Spleen (tissue), 11 donors: ENCODE results near the gene EXOC4. TPM values are rescaled to one million over a fixed set of nuclear protein-coding genes. Genes with fewer than 3 reads are reported as not detected.

Source experiments
- DNase-seq: peaks from one replicate; pipeline ENCODE4 v3.0.0-alpha.2; 2020
- H3K27ac ChIP-seq, 8 donors: fragments of 200-600 bp; sonication (generic) in 7 of 8; 1 replicate in 4 of 8; 2 replicates in 4 of 8; pipeline versions ENCODE4 v1.5.0 to v1.8.0; 2016 to 2021; ENCODE audit warnings: inconsistent platforms in 4 of 8, mild to moderate bottlenecking in 4 of 8, moderate library complexity in 1 of 8
- H3K27me3 ChIP-seq, 7 donors: fragments of 200-600 bp; sonication (generic) in 6 of 7; replicated peaks in 1 of 7; 1 replicate in 4 of 7; 2 replicates in 3 of 7; pipeline versions ENCODE4 v1.5.0 to v1.8.0; 2016 to 2021; ENCODE audit warnings: inconsistent platforms in 3 of 7, mild to moderate bottlenecking in 1 of 7
- H3K36me3 ChIP-seq, 6 donors: fragments of 200-600 bp; sonication (generic) in 5 of 6; 1 replicate in 4 of 6; 2 replicates in 2 of 6; pipeline versions ENCODE4 v1.5.0 to v1.8.0; 2016 to 2021; ENCODE audit warnings: inconsistent platforms in 2 of 6
- H3K4me1 ChIP-seq, 6 donors: fragments of 200-600 bp; sonication (generic) in 5 of 6; 1 replicate in 3 of 6; 2 replicates in 3 of 6; pipeline versions ENCODE4 v1.5.0 to v1.8.0; 2016 to 2021; ENCODE audit warnings: inconsistent platforms in 3 of 6
- H3K4me3 ChIP-seq, 8 donors: fragments of 200-600 bp; sonication (generic) in 7 of 8; 1 replicate in 4 of 8; 2 replicates in 4 of 8; pipeline versions ENCODE4 v1.5.0 to v1.8.0; 2016 to 2021; ENCODE audit warnings: inconsistent platforms in 4 of 8, mild to moderate bottlenecking in 4 of 8, moderate library complexity in 2 of 8
- H3K9me3 ChIP-seq, 8 donors: fragments of 200-600 bp; sonication (generic) in 7 of 8; 1 replicate in 4 of 8; 2 replicates in 4 of 8; pipeline versions ENCODE4 v1.5.0 to v1.8.0; 2016 to 2021; ENCODE audit warnings: inconsistent platforms in 4 of 8
- POLR2A ChIP-seq, 3 donors: fragments of 450-650 bp; IDR thresholded peaks; one replicate each; pipeline ENCODE4 v1.5.1; 2017; ENCODE audit warnings: antibody characterized with exemption in 3 of 3, mild to moderate bottlenecking in 1 of 3
- POLR2AphosphoS5 ChIP-seq, 3 donors: sonication (generic); formaldehyde crosslinking; IDR thresholded peaks; one replicate each; pipeline ENCODE4 v1.5.1; 2017; ENCODE audit warnings: antibody characterized with exemption in 3 of 3
- WGBS, 5 donors: extraction: QIAGEN DNeasy Blood & Tissue Kit in 3 of 5; methylation state at CpG; one replicate each; pipeline versions ENCODE4 v1.1.5 to v1.1.7; 2013 to 2018; 5-methylcytosine and 5-hydroxymethylcytosine counted together
- intact Hi-C: fragments of 100-400 bp; cut with DNase I; formaldehyde crosslinking; loops from one replicate; pipeline ENCODE4 v1.15.0; 2023; ENCODE audit warnings: low total_unique reads
- polyA plus RNA-seq, 3 donors: library from polyadenylated mRNA; stranded (reverse); fragments of 200-250 nt; gene quantifications; one replicate each; pipeline ENCODE4 v1.2.1, GENCODE V29; 2013
- total RNA-seq, 7 donors: library from RNA; depleted of rRNA in 3 of 7; stranded (reverse); fragments of >200 nt in 3 of 7; fragmentation: NEBNext Ultra II Directional in 4 of 7; extraction: Animal tissue kit (Norgen Biotek cat#: 25700) in 4 of 7; gene quantifications; one replicate each; pipeline versions ENCODE4 v1.1.0 to v1.2.1, GENCODE V29; 2016 to 2021
- TF ChIP-seq, protein P1 (sequence below), 11 experiments: fragments of 200-600 bp in 7 of 11; fragments of 450-650 bp in 4 of 11; sonication (generic) in 4 of 11; IDR thresholded peaks in 8 of 11; conservative IDR thresholded peaks in 3 of 11; 1 replicate in 7 of 11; 2 replicates in 4 of 11; pipeline versions ENCODE4 v1.4.0 to v1.8.0; 2016 to 2021; ENCODE audit warnings: antibody characterized with exemption in 11 of 11, inconsistent platforms in 4 of 11, mild to moderate bottlenecking in 1 of 11
- donor health status: healthy with polysubstance abuse.
- donor health status: DM: no; HTN: no; CAD: no; lungs with moderate emphysema.
- donor health status: DM: no; HTN: no; CAD: no.
- donor health status: Bipolar disorder and iron deficiency.
- donor health status: healthy.
- donor health status: DM: no; HTN: no; CAD: no.
- donor health status: DM: yes; HTN: yes; CAD: no.

Gene EXOC4
- total and polyA plus RNA-seq, 10 donors, result 14.1 to 138 (median 102) TPM

DNA sequence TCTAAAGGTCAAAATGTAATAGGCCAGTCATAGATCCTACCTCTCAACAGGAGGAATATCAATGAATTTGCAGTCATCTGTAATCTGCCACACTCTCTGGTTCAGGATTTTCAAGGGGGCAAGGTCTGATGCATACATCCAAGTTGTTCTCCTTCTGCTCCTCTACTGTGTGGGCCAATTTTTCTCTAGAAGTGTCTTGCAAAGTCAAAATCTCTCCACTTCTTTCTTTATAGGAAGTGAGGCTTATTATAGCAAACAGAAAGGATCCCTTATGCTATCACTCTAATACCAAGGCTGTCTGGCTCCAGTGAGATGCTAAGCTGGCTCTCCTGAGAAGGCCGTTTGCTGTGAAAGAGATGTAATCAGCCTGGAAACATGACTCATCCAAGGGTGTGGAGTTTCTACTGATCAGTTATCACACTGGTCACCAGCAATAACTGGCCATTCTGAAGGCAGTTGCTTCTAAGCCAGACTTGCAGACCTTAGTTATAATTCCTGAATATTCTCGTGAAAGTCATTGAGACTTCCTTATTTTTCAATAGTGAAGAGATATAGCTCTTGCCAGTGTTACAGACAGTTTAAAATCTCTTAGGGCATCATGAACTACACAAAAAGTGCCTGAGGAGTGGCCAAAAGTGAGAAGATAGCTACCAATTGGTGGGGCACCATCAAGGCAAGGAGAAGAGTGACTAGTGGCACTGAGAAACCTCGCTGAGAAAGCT is 831.0 kb downstream of the EXOC4 start:
- 67 to 88% (median 77%) methylated on average over 3 of the region's 3 CpGs for WGBS, 5 donors

GRCh38 chr7:134084488-134085144 is 831.7 kb downstream of the EXOC4 start:
- intact Hi-C loops, result no loop called here
- TF ChIP-seq, protein P1, sequence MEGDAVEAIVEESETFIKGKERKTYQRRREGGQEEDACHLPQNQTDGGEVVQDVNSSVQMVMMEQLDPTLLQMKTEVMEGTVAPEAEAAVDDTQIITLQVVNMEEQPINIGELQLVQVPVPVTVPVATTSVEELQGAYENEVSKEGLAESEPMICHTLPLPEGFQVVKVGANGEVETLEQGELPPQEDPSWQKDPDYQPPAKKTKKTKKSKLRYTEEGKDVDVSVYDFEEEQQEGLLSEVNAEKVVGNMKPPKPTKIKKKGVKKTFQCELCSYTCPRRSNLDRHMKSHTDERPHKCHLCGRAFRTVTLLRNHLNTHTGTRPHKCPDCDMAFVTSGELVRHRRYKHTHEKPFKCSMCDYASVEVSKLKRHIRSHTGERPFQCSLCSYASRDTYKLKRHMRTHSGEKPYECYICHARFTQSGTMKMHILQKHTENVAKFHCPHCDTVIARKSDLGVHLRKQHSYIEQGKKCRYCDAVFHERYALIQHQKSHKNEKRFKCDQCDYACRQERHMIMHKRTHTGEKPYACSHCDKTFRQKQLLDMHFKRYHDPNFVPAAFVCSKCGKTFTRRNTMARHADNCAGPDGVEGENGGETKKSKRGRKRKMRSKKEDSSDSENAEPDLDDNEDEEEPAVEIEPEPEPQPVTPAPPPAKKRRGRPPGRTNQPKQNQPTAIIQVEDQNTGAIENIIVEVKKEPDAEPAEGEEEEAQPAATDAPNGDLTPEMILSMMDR (IDR thresholded peaks at IDR 0.05 in 8 of 11, conservative IDR thresholded peaks at IDR 0.05 in 3 of 11), result no peak
- TF ChIP-seq POLR2A (IDR thresholded peaks at IDR 0.05) (no peak), POLR2AphosphoS5 (IDR thresholded peaks at IDR 0.05) (no peak)

More for the DNA sequence above, 831.0 kb downstream of the EXOC4 start:
- Histone ChIP-seq H3K4me1 (peaks cover 0 to 13% (median 0%) of the 10 kb centered on the region in 6 donors), H3K27me3 (no peaks in the 10 kb centered on the region), H3K9me3 (peaks cover 0 to 29% (median 21%) of the 10 kb centered on the region in 8 donors), H3K36me3 (no peaks in the 10 kb centered on the region), H3K27ac (no peak overlapping the region), H3K4me3 (no peak overlapping the region)
- TF ChIP-seq, protein P1 (IDR thresholded peaks at IDR 0.05 in 8 of 11, conservative IDR thresholded peaks at IDR 0.05 in 3 of 11), result no peak
- TF ChIP-seq POLR2A (IDR thresholded peaks at IDR 0.05) (no peak), POLR2AphosphoS5 (IDR thresholded peaks at IDR 0.05) (no peak)
- DNase-seq, result no peak
- intact Hi-C loops, result no loop called here

DNA sequence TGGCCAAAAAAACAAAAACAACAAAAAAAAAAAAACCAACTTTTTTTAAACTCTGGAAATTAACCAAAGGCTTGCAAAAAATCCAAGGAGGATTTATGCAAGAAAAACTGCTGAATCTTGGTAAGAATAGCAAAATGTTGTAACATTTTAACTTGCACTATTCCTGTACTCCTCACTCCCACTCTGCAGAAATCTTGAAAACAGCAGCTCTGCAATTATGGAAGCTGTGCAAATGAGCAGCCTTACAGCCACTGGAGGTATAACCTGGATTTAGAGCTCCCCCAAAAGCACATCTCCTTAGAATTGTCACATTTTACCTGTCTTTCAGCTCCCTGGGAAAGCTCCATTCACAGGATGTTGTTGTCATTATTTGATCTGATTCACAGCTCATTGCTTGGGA is 832.4 kb downstream of the EXOC4 start:
- Histone ChIP-seq H3K4me3 (no peak overlapping the region), H3K4me1 (peaks cover 0 to 13% (median 0%) of the 10 kb centered on the region in 6 donors), H3K27me3 (no peaks in the 10 kb centered on the region), H3K27ac (no peak overlapping the region), H3K36me3 (no peaks in the 10 kb centered on the region), H3K9me3 (peaks cover 0 to 43% (median 34%) of the 10 kb centered on the region in 8 donors)
- intact Hi-C loops, result no loop called here
- no peak for DNase-seq
- TF ChIP-seq POLR2A (IDR thresholded peaks at IDR 0.05) (no peak), POLR2AphosphoS5 (IDR thresholded peaks at IDR 0.05) (no peak)
- TF ChIP-seq, protein P1 (IDR thresholded peaks at IDR 0.05 in 8 of 11, conservative IDR thresholded peaks at IDR 0.05 in 3 of 11), result no peak

More at GRCh38 chr7:134084488-134085144, 831.7 kb downstream of the EXOC4 start:
- Histone ChIP-seq H3K9me3 (peaks cover 0 to 36% (median 28%) of the 10 kb centered on the region in 8 donors), H3K4me1 (peaks cover 0 to 13% (median 0%) of the 10 kb centered on the region in 6 donors), H3K4me3 (no peak overlapping the region), H3K36me3 (no peaks in the 10 kb centered on the region), H3K27me3 (no peaks in the 10 kb centered on the region), H3K27ac (no peak overlapping the region)
- WGBS, 5 donors, result 47 to 62% (median 58%) methylated on average over 3 of the region's 3 CpGs
- DNase-seq, result no peak
